ENCODE data around the gene NAALADL2. TPM values are rescaled to one million over a fixed set of nuclear protein-coding genes. Genes with fewer than 3 reads are reported as not detected.
"Not testable (repeated sequence)": the region's sequence is repeated elsewhere in the genome, so short reads cannot be mapped to it uniquely, and the experiment has no call there.

NAALADL2 gene
- total and polyA plus RNA-seq, 2 donors (not counting 1 experiment from before 2014, with no cell fraction given): not detected

GRCh38 chr3:175129571-175129970 lies 270.4 kb downstream of the NAALADL2 start:
- H3K27ac ChIP-seq (ENCODE audit: low read length in 2 of 2): no peak overlapping the region
- H3K4me1 Mint-ChIP-seq: no peaks in the 10 kb centered on the region
- H4K20me1 ChIP-seq (ENCODE audit: control insufficient read depth, insufficient read depth, low read length, poor library complexity, severe bottlenecking): no peaks in the 10 kb centered on the region
- H2AFZ ChIP-seq (ENCODE audit: insufficient read depth, low read depth, low read length, poor library complexity, severe bottlenecking): no peak overlapping the region
- no peak overlapping the region for H3K4me2 ChIP-seq (replicated peaks; ENCODE audit: low read depth, low read length, poor library complexity, severe bottlenecking)
- H3K27me3 Mint-ChIP-seq: no peaks in the 10 kb centered on the region
- no peak for TF ChIP-seq EZH2 (IDR thresholded peaks at IDR 0.05; ENCODE audit: borderline replicate concordance, insufficient read depth, low read depth, low read length, poor library complexity, severe bottlenecking)
- TF ChIP-seq CTCF (IDR thresholded peaks at IDR 0.05): no peak
- H3K4me1 ChIP-seq (ENCODE audit: control insufficient read depth in 2 of 2, insufficient read depth in 2 of 2, low read length in 2 of 2): no peaks in the 10 kb centered on the region
- intact Hi-C loops (cut with micrococcal nuclease): no loop called here
- POLR2A ChIA-PET: no interaction called here
- H3K27me3 ChIP-seq (replicated peaks in 1 of 4; ENCODE audit: control extremely low read depth in 1 of 4, control insufficient read depth in 3 of 4, insufficient read depth in 4 of 4, low read length in 3 of 4): no peaks in the 10 kb centered on the region
- H3K9me3 Mint-ChIP-seq (ENCODE audit: insufficient read depth): peaks cover 8% of the 10 kb centered on the region
- H3K79me2 ChIP-seq (ENCODE audit: control insufficient read depth, insufficient read depth, low read length): no peaks in the 10 kb centered on the region
- ATAC-seq (ENCODE audit: low read depth): no peak
- H3K27ac Mint-ChIP-seq: no peak overlapping the region
- H3K36me3 ChIP-seq (replicated peaks in 1 of 2; ENCODE audit: control extremely low read depth in 1 of 2, control insufficient read depth in 1 of 2, extremely low read depth in 1 of 2, insufficient read depth in 2 of 2, low read length in 1 of 2): no peaks in the 10 kb centered on the region
- H3K9ac ChIP-seq (ENCODE audit: low read length): no peak overlapping the region
- WGBS (ENCODE audit: insufficient coverage): no CpG with 5 or more reads among the region's 2 CpGs
- H3K4me3 Mint-ChIP-seq: no peak overlapping the region
- CTCF ChIA-PET: no interaction called here
- peaks cover 0 to 3% (median 0%) of the 10 kb centered on the region in 3 donors for H3K9me3 ChIP-seq (ENCODE audit: control extremely low read depth in 1 of 3, control insufficient read depth in 2 of 3, insufficient read depth in 1 of 3, low read length in 2 of 3)
- H3K4me3 ChIP-seq (ENCODE audit: control extremely low read depth in 1 of 5, extremely low read depth in 1 of 5, insufficient read depth in 1 of 5, low read depth in 2 of 5, low read length in 4 of 5): no peak overlapping the region
- DNase-seq: no peak

- CTCF ChIA-PET; H3K27me3 Mint-ChIP-seq; H3K4me3 Mint-ChIP-seq; H3K9ac ChIP-seq (ENCODE audit: low read length); H3K27ac Mint-ChIP-seq; H4K20me1 ChIP-seq (ENCODE audit: control insufficient read depth, insufficient read depth, low read length, poor library complexity, severe bottlenecking); H3K4me1 ChIP-seq (ENCODE audit: control insufficient read depth in 2 of 2, insufficient read depth in 2 of 2, low read length in 2 of 2); ATAC-seq (ENCODE audit: low read depth); H3K4me1 Mint-ChIP-seq; H2AFZ ChIP-seq (ENCODE audit: insufficient read depth, low read depth, low read length, poor library complexity, severe bottlenecking); intact Hi-C loops (cut with micrococcal nuclease); H3K27me3 ChIP-seq (replicated peaks in 1 of 4; ENCODE audit: control extremely low read depth in 1 of 4, control insufficient read depth in 3 of 4, insufficient read depth in 4 of 4, low read length in 3 of 4); H3K4me3 ChIP-seq (ENCODE audit: control extremely low read depth in 1 of 5, extremely low read depth in 1 of 5, insufficient read depth in 1 of 5, low read depth in 2 of 5, low read length in 4 of 5); H3K36me3 ChIP-seq (replicated peaks in 1 of 2; ENCODE audit: control extremely low read depth in 1 of 2, control insufficient read depth in 1 of 2, extremely low read depth in 1 of 2, insufficient read depth in 2 of 2, low read length in 1 of 2); DNase-seq; H3K9me3 ChIP-seq (ENCODE audit: control extremely low read depth in 1 of 3, control insufficient read depth in 2 of 3, insufficient read depth in 1 of 3, low read length in 2 of 3); H3K9me3 Mint-ChIP-seq (ENCODE audit: insufficient read depth); H3K4me2 ChIP-seq (replicated peaks; ENCODE audit: low read depth, low read length, poor library complexity, severe bottlenecking); H3K27ac ChIP-seq (ENCODE audit: low read length in 2 of 2); POLR2A ChIA-PET; H3K79me2 ChIP-seq (ENCODE audit: control insufficient read depth, insufficient read depth, low read length): not testable (repeated sequence)
- WGBS (ENCODE audit: insufficient coverage): no CpG with 5 or more reads among the region's 28 CpGs
Measured at GRCh38 chr3:175131866-175132265, 272.7 kb downstream of the NAALADL2 start.

- H2AFZ ChIP-seq (ENCODE audit: insufficient read depth, low read depth, low read length, poor library complexity, severe bottlenecking); H3K27me3 Mint-ChIP-seq; intact Hi-C loops (cut with micrococcal nuclease); DNase-seq; H3K4me3 ChIP-seq (ENCODE audit: control extremely low read depth in 1 of 5, extremely low read depth in 1 of 5, insufficient read depth in 1 of 5, low read depth in 2 of 5, low read length in 4 of 5); H3K4me1 ChIP-seq (ENCODE audit: control insufficient read depth in 2 of 2, insufficient read depth in 2 of 2, low read length in 2 of 2); H4K20me1 ChIP-seq (ENCODE audit: control insufficient read depth, insufficient read depth, low read length, poor library complexity, severe bottlenecking); H3K27ac Mint-ChIP-seq; H3K9me3 Mint-ChIP-seq (ENCODE audit: insufficient read depth); H3K9ac ChIP-seq (ENCODE audit: low read length); H3K9me3 ChIP-seq (ENCODE audit: control extremely low read depth in 1 of 3, control insufficient read depth in 2 of 3, insufficient read depth in 1 of 3, low read length in 2 of 3); H3K4me1 Mint-ChIP-seq; H3K27ac ChIP-seq (ENCODE audit: low read length in 2 of 2); H3K27me3 ChIP-seq (replicated peaks in 1 of 4; ENCODE audit: control extremely low read depth in 1 of 4, control insufficient read depth in 3 of 4, insufficient read depth in 4 of 4, low read length in 3 of 4); POLR2A ChIA-PET; H3K79me2 ChIP-seq (ENCODE audit: control insufficient read depth, insufficient read depth, low read length); H3K4me3 Mint-ChIP-seq; H3K4me2 ChIP-seq (replicated peaks; ENCODE audit: low read depth, low read length, poor library complexity, severe bottlenecking); ATAC-seq (ENCODE audit: low read depth); CTCF ChIA-PET; H3K36me3 ChIP-seq (replicated peaks in 1 of 2; ENCODE audit: control extremely low read depth in 1 of 2, control insufficient read depth in 1 of 2, extremely low read depth in 1 of 2, insufficient read depth in 2 of 2, low read length in 1 of 2): not testable (repeated sequence)
- no CpG with 5 or more reads among the region's 28 CpGs for WGBS (ENCODE audit: insufficient coverage)
Measured at GRCh38 chr3:175132706-175133105, 273.6 kb downstream of the NAALADL2 start.

Measured in B cell (primary cell).